ENCODE results near the gene KIF25.
"Not testable (repeated sequence)": the region's sequence is repeated elsewhere in the genome, so short reads cannot be mapped to it uniquely, and the experiment has no call there.

The KIF25 gene

DNA sequence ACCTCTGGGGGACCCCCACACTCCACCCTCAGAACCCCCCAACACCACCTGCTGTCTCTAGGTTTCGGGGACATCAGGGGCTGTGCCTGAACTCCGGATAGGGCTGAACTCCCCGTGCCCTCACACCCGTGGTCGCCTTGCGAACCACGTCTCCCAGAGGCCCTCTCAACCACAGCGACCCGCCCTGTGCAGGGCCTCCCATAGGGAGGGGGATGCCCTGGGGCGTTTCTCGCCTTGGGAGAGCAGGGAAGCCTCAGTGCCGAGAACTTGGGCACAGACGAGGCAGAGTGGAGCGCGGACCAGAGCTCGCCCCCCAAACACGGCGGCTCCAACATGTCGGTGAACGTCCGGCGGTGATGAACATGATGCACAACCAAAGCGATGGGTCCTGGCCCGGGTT is 74.8 kb downstream of the KIF25 start:
- DNase-seq (ENCODE audit: low read depth) = no peak

DNA sequence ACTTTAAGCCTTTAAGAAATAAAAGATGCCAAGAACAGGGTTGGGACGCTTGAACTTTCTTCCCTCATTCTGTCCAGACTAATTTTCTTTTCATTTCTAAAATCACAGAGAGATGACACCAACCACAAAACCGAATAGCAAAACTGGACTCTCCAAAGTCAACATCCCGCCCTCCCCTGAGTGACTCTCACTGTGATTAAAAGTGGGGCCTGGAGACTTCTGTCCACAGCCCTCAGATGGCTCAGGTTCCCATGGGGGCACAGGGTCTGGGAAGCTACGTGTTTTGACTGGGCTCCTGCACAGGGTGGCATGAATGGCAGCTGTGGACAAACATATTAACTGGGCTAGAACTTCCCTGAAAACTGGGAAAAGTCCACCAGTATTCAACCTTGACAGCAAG is 75.3 kb downstream of the KIF25 start:
- no peak for DNase-seq (ENCODE audit: low read depth)

DNA sequence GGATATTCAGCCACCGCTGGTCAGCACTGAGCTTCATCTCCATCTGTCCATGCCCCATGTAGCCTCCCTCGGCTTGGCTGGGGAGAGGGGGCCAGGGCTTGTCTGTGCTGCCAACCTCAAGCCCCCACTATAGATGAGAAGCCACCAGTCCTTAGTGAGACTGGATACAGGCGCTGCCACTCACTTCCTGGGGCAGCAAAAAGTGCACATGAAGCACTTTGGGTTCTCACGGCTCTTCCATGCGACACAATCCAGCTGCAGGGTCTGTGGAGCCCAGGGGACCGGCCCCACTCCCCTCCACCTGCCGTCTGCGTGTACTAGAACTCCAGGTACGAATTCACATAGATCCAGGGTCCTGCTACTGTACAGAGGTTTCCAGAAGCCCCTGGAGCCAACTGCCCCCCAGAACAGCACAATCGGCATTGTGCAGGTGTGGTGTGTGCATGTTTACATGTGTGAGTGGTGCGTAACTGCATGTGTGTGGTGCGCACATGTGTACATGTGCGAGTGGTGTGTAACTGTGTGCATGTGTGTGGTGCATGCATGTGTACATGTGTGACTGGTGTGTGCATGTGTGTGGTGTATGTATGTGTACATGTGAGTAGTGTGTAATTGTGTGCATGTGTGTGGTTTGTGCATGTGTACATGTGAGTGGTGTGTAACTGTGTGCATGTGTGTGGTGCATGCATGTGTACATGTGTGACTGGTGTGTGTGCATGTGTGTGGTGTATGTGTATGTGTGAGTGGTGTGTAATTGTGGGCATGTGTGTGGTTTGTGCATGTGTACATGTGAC is 76.7 kb downstream of the KIF25 start:
- DNase-seq (ENCODE audit: low read depth) = no peak

DNA sequence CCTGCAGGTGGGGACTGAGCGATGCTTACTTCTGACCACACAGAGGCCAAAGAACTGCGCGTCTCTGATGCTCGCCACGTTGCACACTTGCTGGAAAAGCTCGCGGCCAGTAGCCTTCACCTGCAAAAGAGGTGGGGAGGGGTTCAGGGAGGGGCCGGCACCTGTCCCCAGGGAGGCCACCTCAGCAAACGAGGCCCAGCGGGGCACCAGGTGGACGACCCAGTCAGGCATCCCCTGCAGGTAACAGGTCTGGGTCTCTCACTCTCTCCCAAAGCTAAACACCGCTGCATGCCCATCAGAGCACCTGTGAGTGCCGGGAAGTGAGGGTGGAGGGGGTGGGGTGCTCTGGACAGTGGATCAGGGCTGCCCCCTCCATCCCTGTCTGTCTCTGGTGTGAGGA is 77.7 kb downstream of the KIF25 start:
- DNase-seq (ENCODE audit: low read depth) = no peak

DNA sequence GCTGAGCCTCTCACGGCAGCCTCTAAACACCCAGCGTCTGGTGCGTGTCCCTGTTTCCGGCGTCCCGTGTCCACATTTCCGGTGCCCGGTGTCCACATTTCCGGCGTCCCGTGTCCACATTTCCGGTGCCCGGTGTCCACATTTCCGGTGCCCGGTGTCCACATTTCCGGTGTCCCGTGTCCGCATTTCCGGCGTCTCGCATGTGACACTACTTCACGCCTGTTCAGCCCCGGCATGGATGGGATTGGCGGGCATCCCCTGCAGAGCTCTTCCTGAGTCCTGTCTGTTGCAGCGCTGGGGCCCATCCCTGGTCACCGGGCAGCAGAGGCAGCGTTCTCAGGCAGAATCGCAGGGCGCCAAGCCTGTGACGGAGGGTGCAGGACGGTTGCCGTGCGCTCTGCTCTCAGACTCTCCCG is 78.3 kb downstream of the KIF25 start:
- DNase-seq (ENCODE audit: low read depth) = no peak

DNA sequence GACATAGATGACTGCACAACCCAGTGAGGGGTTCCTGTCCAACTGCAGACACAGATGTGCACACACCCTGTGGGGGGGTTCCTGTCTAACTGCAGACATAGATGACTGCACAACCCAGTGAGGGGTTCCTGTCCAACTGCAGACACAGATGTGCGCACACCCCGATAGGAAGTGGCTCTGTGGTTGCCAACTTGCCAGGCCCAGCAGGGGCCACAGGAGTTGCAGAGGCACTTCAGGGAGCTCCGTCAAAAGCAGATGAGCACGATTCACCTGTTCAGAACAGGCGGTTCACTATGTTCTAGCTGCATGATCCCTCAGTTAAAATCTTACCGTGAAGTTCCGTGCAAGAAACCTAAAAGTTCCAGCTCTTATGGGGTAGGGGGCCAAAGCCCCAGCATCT is 79.9 kb downstream of the KIF25 start:
- DNase-seq (ENCODE audit: low read depth) = not testable (repeated sequence)

DNA sequence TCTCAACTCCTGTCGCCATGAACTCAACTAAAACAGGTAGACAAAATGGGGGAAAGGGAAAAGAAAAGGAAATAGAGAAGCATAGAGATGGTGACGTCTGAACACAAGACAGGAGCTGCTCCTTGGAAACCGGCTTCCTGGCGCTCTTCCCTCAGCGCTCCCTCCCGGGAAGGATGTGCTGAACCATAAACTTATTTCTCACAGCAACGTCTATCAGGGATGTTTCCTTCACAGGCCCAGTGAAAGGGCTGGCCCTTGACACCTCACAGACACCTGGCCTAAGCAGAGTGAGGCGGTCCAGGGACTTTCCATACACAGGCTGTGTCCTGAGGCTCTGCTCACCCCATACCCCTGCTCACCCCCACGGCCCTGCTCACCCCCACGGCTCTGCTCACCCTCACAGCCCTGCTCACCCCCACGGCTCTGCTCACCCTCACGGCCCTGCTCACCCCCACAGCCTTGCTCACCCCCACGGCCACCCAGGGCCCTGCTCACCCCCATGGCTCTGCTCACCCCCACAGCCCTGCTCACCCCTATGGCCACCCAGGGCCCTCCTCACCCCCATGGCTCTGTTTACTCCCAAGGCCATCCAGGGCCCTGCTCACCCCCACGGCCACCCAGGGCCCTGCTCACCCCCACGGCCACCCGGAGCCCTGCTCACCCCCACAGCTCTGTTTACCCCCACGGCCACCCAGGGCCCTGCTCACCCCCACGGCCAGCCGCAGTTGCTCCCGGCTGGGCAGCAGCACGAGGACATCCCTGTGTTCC is 80.9 kb downstream of the KIF25 start:
- DNase-seq (ENCODE audit: low read depth) = no peak

DNA sequence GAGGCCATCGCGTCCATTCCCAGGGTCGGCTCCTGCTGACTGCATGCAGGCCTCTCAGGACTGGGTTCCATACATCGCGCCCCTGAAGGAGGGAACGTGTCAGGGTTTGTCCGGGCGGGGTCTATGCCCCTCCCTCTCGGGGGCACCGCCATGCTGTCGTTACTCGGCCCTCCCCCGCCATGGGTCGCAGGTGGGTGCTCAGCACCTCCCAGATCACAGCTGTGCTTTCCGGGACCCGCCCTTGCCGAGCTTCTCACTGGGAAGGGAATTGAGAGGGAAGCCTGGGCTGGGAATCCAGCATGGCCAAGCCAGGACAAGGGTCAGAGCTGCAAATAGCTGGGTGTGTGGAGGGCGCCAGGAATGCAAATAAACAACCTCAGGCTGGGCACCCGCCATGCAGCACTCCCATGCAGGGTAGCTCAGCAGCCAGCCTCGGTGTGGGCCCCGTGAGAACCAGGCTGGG is 81.5 kb downstream of the KIF25 start, which contains the start of gene FRMD1:
Gene FRMD1 (minus strand): TSS at position 270 of the 463 bp plus-strand sequence. CDS start 118 bp downstream, at position 152.
- no peak for DNase-seq (ENCODE audit: low read depth)

DNA sequence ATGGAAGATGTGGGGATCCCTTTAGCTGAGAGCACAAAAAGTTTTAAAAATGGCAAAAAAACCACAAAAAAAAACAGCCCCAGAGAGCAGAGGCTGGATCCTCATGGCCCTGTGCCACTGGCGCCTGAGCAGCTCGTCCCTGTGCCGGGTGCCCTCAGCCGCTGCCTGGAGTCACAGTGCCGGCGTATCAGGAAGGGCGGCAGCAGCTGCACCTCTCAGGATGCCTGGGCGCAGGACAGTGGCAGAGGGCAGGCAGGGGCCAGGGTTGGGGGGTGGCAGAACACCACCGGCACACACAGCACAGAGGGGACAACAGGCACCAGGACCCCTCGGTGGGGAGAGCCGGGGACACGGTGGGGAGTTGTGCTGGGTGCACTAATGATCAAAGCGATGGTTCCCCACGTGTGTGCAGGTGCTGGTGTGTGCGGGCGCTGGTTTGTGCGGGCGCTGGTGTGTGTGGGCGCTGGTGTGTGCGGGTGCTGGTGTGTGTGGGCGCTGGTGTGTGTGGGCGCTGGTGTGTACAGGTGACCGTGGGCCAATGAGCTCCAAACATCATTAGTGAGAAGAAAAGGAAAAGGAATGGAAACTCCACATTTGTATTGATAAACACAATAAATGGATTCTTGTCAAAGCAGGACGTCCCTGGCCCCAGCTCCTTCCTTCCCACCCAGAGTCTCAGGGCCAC is 83.1 kb downstream of the KIF25 start:
- DNase-seq (ENCODE audit: low read depth) = no peak

DNA sequence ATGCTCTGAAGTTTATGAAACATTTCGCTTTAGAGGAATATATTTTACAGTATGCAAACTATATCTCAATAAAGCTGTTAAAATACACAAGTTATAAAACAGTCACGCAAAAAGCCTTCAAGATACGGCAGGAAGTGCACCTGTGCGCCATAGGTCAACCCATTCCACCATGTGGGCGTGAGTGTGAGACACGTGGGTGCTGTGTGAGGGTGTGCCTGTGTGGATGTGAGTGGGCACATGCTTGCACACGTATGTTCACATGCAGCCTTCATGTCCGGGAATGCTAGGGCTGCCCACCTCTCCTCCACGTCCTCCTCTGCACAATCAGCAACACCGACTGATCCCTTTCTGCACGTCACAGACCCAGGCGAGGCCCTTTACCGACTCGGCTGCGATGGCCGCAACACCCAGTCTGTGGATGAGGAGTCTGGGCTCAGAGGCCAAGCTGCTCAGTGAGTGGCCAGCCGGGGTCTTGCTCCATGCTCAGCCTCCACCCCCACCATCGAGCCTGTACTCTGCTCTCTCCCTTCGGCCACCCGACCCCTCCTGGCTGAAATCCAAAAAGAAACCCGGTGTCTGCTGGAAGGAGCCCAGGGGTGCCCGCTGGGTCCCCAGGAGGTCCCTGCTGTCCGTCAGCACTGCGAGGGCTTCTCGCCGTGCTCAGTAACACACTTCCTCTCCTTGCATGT is 84.5 kb downstream of the KIF25 start:
- no peak for DNase-seq (ENCODE audit: low read depth)

DNA sequence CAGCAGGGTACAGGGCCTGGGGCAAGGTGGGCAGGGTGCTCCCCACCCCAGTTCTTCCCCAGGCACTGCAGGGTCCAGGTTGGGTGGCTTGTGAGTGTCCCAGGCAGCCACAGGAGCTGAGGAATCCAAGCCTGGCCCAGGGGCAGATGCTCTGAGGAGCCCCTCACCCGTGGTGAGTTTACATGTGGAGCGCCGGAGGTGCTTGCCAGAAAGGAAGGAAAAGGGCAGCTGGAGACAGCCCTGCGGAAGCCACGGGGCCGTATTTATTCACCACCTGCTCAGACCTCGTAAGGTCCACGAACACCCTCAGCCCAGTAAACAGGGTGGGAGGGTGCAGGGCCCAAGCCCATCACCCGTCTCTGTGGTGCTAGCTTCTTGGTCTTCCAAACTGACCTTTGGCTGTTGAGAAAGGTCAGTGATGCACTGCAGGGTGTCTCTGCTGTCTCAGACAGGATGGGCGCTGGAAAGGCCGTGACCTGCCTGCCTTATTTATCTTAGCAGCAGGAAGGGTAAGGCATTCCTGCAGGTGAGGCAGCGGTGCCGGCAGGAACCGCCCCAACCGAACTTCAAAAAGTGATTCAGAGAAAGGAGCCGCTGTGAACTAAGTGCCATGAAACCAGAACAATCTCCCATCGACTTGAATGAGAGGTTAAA is 85.5 kb downstream of the KIF25 start:
- DNase-seq (ENCODE audit: low read depth) = no peak

DNA sequence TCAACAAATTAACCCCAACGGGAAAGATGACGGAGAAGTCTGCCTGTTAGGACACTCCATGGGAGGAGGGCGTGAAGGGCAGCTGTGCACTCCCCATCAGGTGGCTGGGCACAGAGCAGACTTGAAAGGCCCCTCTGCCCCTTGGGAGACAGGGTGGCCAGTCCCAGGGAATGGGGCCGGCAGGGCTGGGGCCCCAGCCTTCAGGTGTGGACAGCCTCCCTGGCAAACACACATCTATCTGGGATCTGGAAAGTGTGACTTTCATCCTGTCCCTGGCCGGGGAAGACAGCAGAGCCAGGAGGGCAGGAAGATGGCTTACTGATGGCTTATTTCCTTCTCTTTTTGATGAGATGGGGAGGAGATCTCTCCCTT is 86.0 kb downstream of the KIF25 start:
- no peak for DNase-seq (ENCODE audit: low read depth)

DNA sequence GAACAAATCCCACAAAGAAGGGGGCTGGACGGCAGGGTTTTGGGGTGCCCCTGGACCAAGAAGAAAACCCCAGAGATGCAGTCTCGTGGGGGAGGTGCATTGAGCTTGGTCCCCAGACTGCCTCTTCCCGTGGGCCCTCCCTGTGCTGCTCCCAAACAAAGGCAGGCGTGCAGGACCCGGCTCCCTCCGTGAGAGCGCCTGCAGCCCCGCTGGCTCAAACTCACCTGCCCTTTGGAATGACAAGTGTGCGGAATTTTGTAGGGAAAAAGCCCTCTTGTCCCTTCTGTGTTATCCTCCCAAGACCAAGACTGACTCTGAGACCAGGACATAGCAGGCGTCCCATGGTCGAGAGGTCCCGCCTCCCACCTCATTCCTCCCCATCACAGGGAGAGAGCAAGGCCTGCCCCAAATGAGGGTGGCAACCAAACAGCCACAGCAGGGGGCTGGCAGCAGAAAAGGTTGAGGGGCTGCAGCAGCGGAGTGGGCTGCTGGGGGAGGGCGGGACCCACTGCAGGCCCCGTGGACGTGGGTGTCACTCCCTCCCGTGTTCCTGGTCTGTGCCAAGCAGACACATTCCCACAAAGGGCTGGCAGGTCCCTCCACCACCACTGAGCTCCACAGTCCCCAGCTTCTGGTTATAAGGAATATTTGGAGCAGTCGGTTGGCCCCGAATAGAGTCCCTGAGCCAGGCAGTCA is 87.1 kb downstream of the KIF25 start:
- no peak for DNase-seq (ENCODE audit: low read depth)

DNA sequence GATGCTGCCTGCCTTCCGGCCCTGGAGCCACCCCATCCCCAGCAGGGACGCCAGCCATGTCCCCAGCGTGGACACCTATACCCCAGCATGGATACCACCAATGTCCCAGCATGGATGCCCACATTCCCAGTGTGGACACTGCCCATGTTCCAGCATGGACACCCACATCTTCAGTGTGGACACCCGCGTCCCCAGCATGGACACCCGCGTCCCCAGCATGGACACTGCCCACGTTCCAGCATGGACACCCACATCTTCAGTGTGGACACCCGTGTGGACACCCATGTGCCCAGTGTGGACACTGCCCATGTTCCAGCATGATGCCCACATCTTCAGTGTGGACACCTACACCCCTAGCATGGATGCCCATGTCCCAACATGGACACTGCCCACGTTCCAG is 88.6 kb downstream of the KIF25 start:
- no peak for DNase-seq (ENCODE audit: low read depth)

DNA sequence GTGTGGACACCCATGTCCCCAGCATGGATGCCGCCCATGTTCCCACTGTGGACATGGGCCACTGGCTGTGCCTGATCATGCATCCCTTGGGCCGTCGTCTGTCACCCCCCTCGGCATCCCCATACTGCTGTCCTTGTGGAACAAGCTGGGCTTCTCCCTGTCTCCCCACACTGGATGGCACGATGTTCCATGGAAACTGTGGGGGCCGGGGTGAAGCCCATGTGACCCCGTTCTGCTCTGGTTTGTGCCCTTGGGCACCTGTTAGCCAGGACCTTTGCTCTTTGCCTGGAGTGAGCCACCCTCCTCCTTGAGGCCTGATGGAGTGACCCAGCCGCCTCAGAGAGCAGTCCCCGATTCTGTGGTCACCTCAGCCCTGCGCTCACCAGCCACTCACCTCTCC is 89.1 kb downstream of the KIF25 start:
- no peak for DNase-seq (ENCODE audit: low read depth)

DNA sequence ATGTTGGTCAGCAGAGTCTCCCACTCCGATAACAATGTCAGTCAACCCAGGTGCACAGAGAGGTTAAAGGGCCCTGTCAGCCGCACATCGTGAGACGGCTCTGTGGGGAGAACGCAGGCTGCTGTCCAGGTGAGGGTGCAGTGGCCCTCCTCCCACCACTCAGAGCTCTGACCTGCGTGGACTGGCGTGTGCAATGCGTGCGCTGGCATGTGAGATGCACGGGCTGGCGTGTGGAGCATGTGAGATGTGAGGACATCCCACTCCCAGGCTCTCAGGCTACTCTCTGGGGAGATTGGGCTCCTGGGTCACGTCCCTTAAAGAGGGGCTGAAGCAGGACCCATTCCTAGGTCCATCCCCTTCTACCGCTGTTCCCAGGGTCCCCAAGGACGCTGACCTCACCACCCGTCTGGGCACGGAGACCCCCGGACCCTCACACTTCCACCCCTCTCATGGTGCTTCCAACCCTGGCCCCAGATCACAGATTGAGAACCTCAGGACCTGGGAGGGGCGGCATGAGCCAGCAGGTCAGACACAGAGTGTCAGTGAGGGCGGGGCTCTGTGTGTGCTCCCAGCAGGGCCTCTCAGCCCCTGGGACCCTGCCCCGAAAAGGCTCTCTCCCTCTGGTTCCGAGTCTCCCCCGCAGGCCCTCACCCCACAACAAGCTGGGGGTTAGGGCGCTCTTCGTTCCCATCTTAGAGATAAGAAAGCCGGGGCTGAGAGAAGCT is 90.1 kb downstream of the KIF25 start:
- no peak for DNase-seq (ENCODE audit: low read depth)

DNA sequence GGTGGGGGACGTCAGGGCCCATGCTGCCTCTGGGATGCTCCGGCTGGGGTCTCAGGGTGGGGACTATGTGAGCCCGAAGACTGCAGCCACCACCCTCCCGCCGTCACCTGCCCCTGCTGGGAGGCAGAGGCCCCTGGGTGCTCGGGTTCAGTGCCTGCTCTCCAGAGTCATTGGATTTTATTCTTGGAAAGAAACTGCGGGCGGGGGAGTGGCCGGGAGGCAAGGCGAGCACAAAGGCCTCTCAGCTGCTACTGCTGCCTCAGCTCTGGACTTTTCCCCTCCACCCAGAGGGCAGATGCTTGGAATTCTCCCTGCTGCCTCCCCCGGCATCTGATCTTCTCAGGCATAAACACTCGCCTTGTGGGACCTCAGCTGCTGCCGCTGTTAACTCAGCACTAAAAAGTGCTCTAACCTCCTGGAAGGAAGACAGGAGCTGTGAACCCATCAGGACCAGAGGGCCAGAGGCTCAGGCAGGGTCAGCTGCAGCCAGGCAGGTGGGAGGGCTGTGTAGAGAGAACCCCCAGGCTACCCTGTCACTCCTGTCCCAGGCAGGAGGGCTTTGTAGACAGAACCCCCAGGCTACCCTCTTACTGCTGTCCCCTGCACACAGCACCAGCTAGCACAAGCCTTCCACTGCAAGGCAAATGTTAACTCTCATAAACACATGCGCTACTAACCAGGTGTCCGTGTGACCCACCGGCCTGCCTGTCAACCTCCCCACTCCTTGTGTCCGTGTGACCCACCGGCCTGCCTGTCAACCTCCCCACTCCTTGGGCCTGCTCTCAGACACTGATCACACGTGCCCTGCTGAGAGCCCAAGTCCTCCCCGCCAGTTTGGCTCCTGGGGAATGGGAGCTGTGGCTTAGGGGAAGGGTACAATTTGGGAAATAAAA is 90.9 kb downstream of the KIF25 start:
- DNase-seq (ENCODE audit: low read depth) = no peak

DNA sequence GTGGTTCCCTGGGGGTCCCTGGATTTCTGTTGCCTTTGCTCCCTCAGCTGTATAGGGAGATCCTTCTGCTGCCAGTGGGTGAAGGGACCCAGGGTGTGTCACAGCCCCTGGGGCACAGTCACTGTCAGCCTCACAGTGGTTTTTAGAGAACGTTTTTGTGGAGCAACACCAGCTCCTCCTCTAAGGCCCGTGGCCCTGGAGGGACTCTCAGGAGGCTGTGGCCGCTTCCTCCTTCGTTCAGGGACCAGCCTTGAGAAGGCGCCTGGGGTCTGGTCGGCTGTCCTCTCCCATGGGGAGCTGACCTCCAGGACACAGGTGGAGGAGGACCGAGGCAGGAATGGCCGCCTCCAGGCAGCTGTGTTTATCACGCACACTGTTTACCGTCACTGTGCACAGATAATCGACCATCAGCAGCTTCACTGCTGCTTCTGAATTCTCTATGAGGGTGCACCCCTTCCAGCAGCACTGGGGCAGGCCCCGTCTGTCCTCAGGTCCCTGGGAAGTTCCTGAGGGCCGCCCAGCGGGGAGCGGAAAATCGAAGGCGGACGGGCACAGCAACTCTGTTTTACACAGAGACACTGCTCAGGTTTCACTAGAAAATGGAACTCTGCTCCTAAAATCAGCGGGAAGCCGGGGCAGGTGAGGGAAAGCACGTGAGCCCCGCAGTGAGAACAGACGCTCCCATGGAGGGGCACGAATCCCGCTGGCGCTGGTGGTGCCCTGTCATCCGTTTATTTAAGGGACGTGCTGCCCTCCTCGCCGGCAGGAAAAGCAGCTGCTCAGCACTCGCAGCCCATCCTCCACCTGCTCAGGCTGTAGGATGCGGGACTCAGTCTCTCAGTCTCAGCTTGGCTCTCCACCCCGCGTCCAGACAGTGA is 92.0 kb downstream of the KIF25 start:
- no peak for DNase-seq (ENCODE audit: low read depth)
